K562 (cell line): Measurements from ENCODE around the gene UNC13A. TPM values are rescaled to one million over a fixed set of nuclear protein-coding genes. Genes with fewer than 3 reads are reported as not detected.

Experiments used
- CAMTA2 ChIP-seq: fragments of 250-450 bp; sonication (Bioruptor Pico); conservative IDR thresholded peaks from 2 replicates; pipeline ENCODE4 v1.5.1; 2022
- CEBPG ChIP-seq, 3 experiments: fragments of 200-800 bp in 1 of 3; sonication (Bioruptor generic) in 1 of 3; sonication (generic) in 1 of 3; formaldehyde crosslinking in 1 of 3; IDR thresholded peaks in 2 of 3; conservative IDR thresholded peaks in 1 of 3; 2 replicates each; pipeline versions ENCODE4 v1.6.1 to v1.8.0; 2016 to 2022; ENCODE audit warnings: missing compliant biosample characterization in 2 of 3, missing genetic modification characterization in 2 of 3, mild to moderate bottlenecking in 1 of 3, missing genetic modification reagents in 1 of 3
- CHAMP1 ChIP-seq: fragments of 450-650 bp; IDR thresholded peaks from 2 replicates; pipeline ENCODE4 v1.6.1; 2016; ENCODE audit warnings: mild to moderate bottlenecking
- HINFP ChIP-seq: fragments of 450-650 bp; conservative IDR thresholded peaks from 2 replicates; pipeline ENCODE4 v1.6.1; 2016; ENCODE audit warnings: missing genetic modification characterization, low read depth, mild to moderate bottlenecking, control low read depth, missing compliant biosample characterization
- MAZ ChIP-seq, 2 experiments: fragments of 450-650 bp in 1 of 2; sonication (generic) in 1 of 2; formaldehyde crosslinking; IDR thresholded peaks in 1 of 2; conservative IDR thresholded peaks in 1 of 2; 2 replicates each; pipeline versions ENCODE4 v1.4.0 to v1.5.0; 2020; ENCODE audit warnings: mild to moderate bottlenecking in 1 of 2, missing genetic modification reagents in 1 of 2
- MCM3 ChIP-seq: fragments of 450-650 bp; IDR thresholded peaks from 2 replicates; pipeline ENCODE4 v1.6.1; 2016
- NKRF ChIP-seq: fragments of 450-650 bp; IDR thresholded peaks from 2 replicates; pipeline ENCODE4 v1.6.1; 2016; ENCODE audit warnings: borderline replicate concordance
- NR2C1 ChIP-seq, 2 experiments: fragments of 450-650 bp; IDR thresholded peaks; 2 replicates each; pipeline ENCODE4 v1.6.1; 2017; ENCODE audit warnings: mild to moderate bottlenecking in 2 of 2, antibody characterized with exemption in 1 of 2, inconsistent platforms in 1 of 2, missing compliant biosample characterization in 1 of 2, missing genetic modification characterization in 1 of 2
- PHF8 ChIP-seq: fragments of 200-600 bp; sonication (generic); IDR thresholded peaks from 2 replicates; pipeline ENCODE4 v1.6.1; 2012; ENCODE audit warnings: mixed run types, mild to moderate bottlenecking, inconsistent platforms, low read length, moderate library complexity, borderline replicate concordance
- POLR2A ChIP-seq: fragments of 450-650 bp; conservative IDR thresholded peaks from 2 replicates; pipeline ENCODE4 v1.6.1; 2016
- SAP30 ChIP-seq: fragments of 200-600 bp; sonication (generic); IDR thresholded peaks from 2 replicates; pipeline ENCODE4 v1.6.1; 2012; ENCODE audit warnings: borderline replicate concordance, low read depth, mild to moderate bottlenecking, moderate library complexity, low read length, control low read depth, inconsistent platforms; ENCODE audit not compliant: insufficient read depth, poor library complexity, severe bottlenecking
- SMAD4 ChIP-seq: fragments of 250-450 bp; sonication (Bioruptor Pico); conservative IDR thresholded peaks from 2 replicates; pipeline ENCODE4 v1.8.0; 2021; ENCODE audit warnings: inconsistent platforms, mild to moderate bottlenecking, moderate library complexity
- ZNF280A ChIP-seq: fragments of 450-650 bp; IDR thresholded peaks from 2 replicates; pipeline ENCODE4 v1.6.1; 2018; ENCODE audit warnings: mild to moderate bottlenecking, low read depth; ENCODE audit not compliant: partially characterized antibody
- ZNF324 ChIP-seq: fragments of 250-450 bp; sonication (Bioruptor Pico); IDR thresholded peaks from 2 replicates; pipeline ENCODE4 v1.4.0; 2020; ENCODE audit warnings: mild to moderate bottlenecking
- polyA plus RNA-seq, 8 experiments: library from polyadenylated mRNA; depleted of rRNA in 4 of 8; stranded (reverse) in 5 of 8; unstranded in 3 of 8; fragments of >200 nt; fragmentation: Nextera tagmentation in 2 of 8; fragmentation: Illumina TruSeq in 1 of 8; extraction: Ambion mirVana in 2 of 8; extraction: Trizol in 1 of 8; gene quantifications; 2 replicates each; pipeline versions ENCODE4 v1.2.1 to v1.2.3, GENCODE V29; 2011 to 2014; ENCODE audit warnings: inconsistent platforms in 1 of 8, missing spikeins in 1 of 8
- total RNA-seq, 7 experiments: library from RNA; depleted of rRNA in 6 of 7; stranded (reverse); fragments of >200 nt in 6 of 7; fragmentation: Illumina TruSeq in 2 of 7; extraction: Trizol in 2 of 7; gene quantifications; 2 replicates each; pipeline versions ENCODE4 v1.2.1 to v1.2.3, GENCODE V29; 2011 to 2021; ENCODE audit warnings: low replicate concordance in 1 of 7

Gene UNC13A
- total and polyA plus RNA-seq, 9 of the 15 experiments (the other 6 are each of a cell fraction or from before 2014, with no cell fraction given): 0.03 to 1.0 (median 0.25) TPM

- TF ChIP-seq NKRF (0 out of 2 replicates have a peak, but pooled peaks have one; percentile 17), NR2C1 (IDR thresholded peaks at IDR 0.05) (no peak), NR2C1 (tag; IDR thresholded peaks at IDR 0.05) (no peak), CEBPG (CRISPR knock-in tag; IDR thresholded peaks at IDR 0.05) (no peak), CEBPG (tag; conservative IDR thresholded peaks at IDR 0.05 in 1 of 2, IDR thresholded peaks at IDR 0.05 in 1 of 2) (no peak), ZNF280A (no peak), ZNF324 (CRISPR knock-in tag) (no peak), SMAD4 (CRISPR knock-in tag) (0 out of 2 replicates have a peak, but pooled peaks have one; percentile 13), MAZ (CRISPR knock-in tag; conservative IDR thresholded peaks at IDR 0.05 in 1 of 2, IDR thresholded peaks at IDR 0.05 in 1 of 2) (peak in 1 of 2 experiments; percentile 36; a peak in 1 of 4 replicates), SAP30 (peak; percentile 45), HINFP (tag) (no peak), MCM3 (no peak), PHF8 (peak; percentile 60; the same call in 1 of the 2 replicates), CHAMP1 (no peak), POLR2A (peak; percentile 59), CAMTA2 (CRISPR knock-in tag) (no peak)
These were observed 71.5 kb downstream of the UNC13A start (continued) for GRCh38 chr19:17616686-17616960.
